ENCODE results near the gene FGGY. TPM values are rescaled to one million over a fixed set of nuclear protein-coding genes. Genes with fewer than 3 reads are reported as not detected.
"Not testable (repeated sequence)": the region's sequence is repeated elsewhere in the genome, so short reads cannot be mapped to it uniquely, and the experiment has no call there.

FGGY gene
- total and polyA plus RNA-seq, 8 donors = 6.2 to 27.0 (median 16.0) TPM

DNA sequence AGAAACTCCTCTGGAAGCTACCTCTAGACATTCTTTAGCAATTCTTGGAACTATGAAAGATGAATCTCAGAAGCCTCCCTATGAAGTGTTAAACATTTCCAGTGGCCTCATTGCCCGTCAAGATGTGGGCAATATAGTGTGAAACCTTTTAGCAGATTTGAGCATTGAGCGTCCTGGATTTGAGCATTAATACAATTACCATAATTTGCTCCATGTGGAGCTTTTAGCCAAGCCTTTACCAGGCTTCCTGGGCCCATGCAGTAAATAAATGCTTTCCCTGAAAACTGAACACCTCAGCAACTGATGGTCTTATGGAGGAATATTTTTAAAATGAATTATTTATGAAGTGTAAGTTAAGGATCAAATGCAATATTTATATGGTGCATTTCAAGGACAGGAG, 162.0 kb downstream of the FGGY start:
- DNase-seq = no peak
- Histone ChIP-seq H3K4me3 (no peak overlapping the region), H3K36me3 (no peaks in the 10 kb centered on the region), H3K9me3 (no peaks in the 10 kb centered on the region), H3K27me3 (no peaks in the 10 kb centered on the region), H3K4me1 (peaks cover 0 to 4% (median 0%) of the 10 kb centered on the region in 3 donors), H3K27ac (no peak overlapping the region)
- intact Hi-C loops (cut with DNase I) = no loop called here
- no peak for ATAC-seq
- FAIRE-seq = no peak
- TF ChIP-seq, protein P1, sequence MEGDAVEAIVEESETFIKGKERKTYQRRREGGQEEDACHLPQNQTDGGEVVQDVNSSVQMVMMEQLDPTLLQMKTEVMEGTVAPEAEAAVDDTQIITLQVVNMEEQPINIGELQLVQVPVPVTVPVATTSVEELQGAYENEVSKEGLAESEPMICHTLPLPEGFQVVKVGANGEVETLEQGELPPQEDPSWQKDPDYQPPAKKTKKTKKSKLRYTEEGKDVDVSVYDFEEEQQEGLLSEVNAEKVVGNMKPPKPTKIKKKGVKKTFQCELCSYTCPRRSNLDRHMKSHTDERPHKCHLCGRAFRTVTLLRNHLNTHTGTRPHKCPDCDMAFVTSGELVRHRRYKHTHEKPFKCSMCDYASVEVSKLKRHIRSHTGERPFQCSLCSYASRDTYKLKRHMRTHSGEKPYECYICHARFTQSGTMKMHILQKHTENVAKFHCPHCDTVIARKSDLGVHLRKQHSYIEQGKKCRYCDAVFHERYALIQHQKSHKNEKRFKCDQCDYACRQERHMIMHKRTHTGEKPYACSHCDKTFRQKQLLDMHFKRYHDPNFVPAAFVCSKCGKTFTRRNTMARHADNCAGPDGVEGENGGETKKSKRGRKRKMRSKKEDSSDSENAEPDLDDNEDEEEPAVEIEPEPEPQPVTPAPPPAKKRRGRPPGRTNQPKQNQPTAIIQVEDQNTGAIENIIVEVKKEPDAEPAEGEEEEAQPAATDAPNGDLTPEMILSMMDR (IDR thresholded peaks at IDR 0.05) = no peak
- WGBS, 2 donors = 86 to 91% methylated on average over 2 of the region's 2 CpGs

DNA sequence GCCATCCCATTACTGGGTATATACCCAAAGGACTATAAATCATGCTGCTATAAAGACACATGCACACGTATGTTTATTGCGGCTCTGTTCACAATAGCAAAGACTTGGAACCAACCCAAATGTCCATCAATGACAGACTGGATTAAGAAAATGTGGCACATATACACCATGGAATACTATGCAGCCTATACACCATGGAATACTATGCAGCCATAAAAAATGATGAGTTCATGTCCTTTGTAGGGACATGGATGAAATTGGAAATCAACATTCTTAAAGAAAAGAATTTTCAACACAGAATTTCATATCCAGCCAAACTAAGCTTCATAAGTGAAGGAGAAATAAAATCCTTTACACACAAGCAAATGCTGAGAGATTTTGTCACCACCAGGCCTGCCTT, 166.0 kb downstream of the FGGY start:
- H3K9me3 ChIP-seq; H3K36me3 ChIP-seq; FAIRE-seq; intact Hi-C loops (cut with DNase I); DNase-seq; ATAC-seq; H3K27me3 ChIP-seq; H3K27ac ChIP-seq; H3K4me1 ChIP-seq; H3K4me3 ChIP-seq: not testable (repeated sequence)
- 94 to 97% methylated on average over 2 of the region's 2 CpGs for WGBS, 2 donors

DNA sequence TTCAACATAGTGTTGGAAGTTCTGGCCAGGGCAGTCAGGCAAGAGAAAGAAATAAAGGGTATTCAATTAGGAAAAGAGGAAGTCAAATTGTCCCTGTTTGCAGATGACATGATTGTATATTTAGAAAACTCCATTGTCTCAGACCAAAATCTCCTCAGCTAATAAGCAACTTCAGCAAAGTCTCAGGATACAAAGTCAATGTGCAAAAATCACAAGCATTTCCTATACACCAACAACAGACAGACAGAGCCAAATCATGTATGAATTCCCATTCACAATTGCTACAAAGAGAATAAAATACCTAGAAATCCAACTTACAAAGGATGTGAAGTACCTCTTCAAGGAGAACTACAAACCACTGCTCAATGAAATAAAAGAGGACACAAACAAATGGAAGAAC, 168.6 kb downstream of the FGGY start:
- H3K27ac ChIP-seq; H3K27me3 ChIP-seq; H3K9me3 ChIP-seq; ATAC-seq; H3K4me3 ChIP-seq; FAIRE-seq; H3K36me3 ChIP-seq; H3K4me1 ChIP-seq; DNase-seq; intact Hi-C loops (cut with DNase I): not testable (repeated sequence)

DNA sequence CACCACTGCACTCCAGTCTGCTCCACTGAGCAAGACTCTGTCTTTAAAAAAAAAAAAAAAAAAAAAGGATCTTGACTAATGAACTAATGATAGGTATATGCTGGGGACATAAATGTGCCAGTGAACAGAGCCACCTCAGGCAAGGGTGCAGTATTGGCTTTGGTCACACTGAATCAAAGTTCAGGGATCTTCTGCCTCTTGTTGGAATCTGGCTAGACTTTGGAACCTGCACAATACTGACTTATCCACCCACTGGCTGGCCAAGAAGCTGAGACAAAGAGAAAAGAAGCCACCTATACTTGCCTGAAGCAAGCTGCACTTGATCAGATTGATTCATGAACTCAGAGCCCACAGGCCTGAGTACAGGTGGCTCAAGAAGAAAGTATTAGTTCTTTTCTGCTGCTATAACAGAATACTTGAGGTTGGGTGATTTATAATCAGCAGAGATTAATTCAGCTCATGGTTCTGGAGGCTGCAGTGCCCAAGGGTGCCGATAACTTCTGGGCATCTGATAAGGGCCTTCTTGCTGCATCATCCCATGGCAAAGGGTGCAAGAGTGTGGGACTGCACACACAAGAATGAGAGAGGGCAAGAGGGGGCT, 172.0 kb downstream of the FGGY start:
- no peaks in the 10 kb centered on the region for H3K9me3 ChIP-seq
- 97 to 100% methylated on average over 1 of the region's 1 CpG for WGBS, 2 donors
- DNase-seq (no peak), ATAC-seq (no peak), FAIRE-seq (no peak)
- H3K4me3 ChIP-seq = no peak overlapping the region
- TF ChIP-seq, protein P1 (IDR thresholded peaks at IDR 0.05) = no peak
- H3K4me1 ChIP-seq = no peaks in the 10 kb centered on the region
- no peak overlapping the region for H3K27ac ChIP-seq
- intact Hi-C loops (cut with DNase I) = no loop called here
- no peaks in the 10 kb centered on the region for H3K27me3 ChIP-seq
- no peaks in the 10 kb centered on the region for H3K36me3 ChIP-seq

DNA sequence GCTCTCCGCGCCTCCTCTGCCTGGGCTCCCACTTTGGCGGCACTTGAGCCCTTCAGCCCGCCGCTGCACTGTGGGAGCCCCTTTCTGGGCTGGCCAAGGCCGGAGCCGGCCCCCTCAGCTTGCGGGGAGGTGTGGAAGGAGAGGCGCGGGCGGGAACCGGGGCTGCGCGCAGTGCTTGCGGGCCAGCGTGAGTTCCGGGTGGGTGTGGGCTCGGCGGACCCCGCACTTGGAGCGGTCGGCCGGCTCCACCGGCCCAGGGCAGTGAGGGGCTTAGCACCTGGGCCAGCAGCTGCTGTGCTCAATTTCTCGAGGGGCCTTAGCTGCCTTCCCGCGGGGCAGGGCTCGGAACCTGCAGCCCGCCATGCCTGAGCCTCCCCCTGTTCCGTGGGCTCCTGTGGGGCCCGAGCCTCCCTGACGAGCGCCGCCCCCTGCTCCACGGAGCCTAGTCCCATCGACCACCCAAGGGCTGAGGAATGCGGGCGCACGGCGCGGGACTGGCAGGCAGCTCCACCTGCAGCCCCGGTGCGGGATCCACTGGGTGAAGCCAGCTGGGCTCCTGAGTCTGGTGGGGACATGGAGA, 175.2 kb downstream of the FGGY start:
- H3K4me3 ChIP-seq; H3K36me3 ChIP-seq; H3K27me3 ChIP-seq; H3K4me1 ChIP-seq; H3K27ac ChIP-seq; FAIRE-seq; ATAC-seq; H3K9me3 ChIP-seq; intact Hi-C loops (cut with DNase I): not testable (repeated sequence)
- DNase-seq = peak in 2 of 6 donors; percentile 16 to 56
- 95% methylated on average over 26 to 43 of the region's 43 CpGs for WGBS, 2 donors

DNA sequence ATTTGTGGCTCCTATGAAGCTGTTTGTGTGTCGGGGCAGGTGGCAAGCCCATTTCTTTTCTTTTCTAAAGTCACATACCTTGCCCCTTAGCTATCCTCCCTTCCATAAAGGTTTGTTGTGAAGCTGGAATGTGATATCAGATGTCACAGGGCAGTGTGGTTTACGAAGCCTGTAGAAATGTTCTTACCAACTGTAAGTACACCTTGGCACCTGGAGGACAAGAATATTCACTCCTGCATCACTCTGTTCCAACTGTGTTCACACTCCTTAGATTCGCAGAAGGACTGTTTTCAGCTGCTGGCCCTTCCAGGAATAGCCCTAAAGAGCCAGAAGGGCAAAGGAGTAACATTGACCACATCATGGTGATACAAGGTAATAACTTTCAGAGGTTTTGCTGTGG, 176.9 kb downstream of the FGGY start:
- ATAC-seq (no peak), FAIRE-seq (no peak), DNase-seq (no peak)
- Histone ChIP-seq H3K4me3 (no peak overlapping the region), H3K27me3 (no peaks in the 10 kb centered on the region), H3K9me3 (no peaks in the 10 kb centered on the region), H3K27ac (no peak overlapping the region), H3K36me3 (no peaks in the 10 kb centered on the region), H3K4me1 (no peaks in the 10 kb centered on the region)
- WGBS, 2 donors = 92 to 97% methylated on average over 3 of the region's 3 CpGs
- intact Hi-C loops (cut with DNase I) = no loop called here
- TF ChIP-seq, protein P1 (IDR thresholded peaks at IDR 0.05) = no peak
